Cerebellar nuclear complex (tissue), 1 donor: ENCODE data around the gene KLF7.
"Not testable (repeated sequence)": the region's sequence is repeated elsewhere in the genome, so short reads cannot be mapped to it uniquely, and the experiment has no call there.

ENCODE experiments used
- DNase-seq, 2 experiments: peaks; one replicate each; lab custom pipeline; 2025; lab: John Stamatoyannopoulos, UW

The KLF7 gene

DNA sequence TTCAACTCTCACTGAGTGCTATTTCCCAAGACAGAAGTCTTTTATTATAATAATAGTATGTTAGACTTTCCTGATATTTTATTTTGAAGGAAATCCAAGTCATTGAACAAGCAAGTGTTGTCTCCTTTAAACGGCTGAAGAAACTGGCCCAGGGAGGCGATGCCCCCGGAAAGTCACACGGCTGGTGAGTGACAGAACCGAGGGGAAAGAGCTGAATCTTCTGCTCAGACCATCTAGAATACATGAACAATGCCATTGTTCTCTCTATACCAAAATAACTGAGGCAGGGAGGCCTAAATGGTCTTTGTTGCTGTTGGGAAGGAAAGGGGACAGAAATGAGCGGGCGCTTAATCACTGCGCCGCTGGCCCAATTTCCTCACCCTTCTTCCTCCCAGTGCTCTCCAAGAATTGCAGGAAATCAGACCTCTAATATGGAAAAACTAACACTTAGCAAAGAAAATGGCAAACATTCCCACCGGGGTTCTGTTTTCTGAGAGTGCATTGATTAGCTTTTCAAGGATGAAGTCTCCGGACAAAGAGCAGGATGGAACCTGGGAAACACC lies 101.5 kb downstream of the KLF7 start:
- DNase-seq: no peak

DNA sequence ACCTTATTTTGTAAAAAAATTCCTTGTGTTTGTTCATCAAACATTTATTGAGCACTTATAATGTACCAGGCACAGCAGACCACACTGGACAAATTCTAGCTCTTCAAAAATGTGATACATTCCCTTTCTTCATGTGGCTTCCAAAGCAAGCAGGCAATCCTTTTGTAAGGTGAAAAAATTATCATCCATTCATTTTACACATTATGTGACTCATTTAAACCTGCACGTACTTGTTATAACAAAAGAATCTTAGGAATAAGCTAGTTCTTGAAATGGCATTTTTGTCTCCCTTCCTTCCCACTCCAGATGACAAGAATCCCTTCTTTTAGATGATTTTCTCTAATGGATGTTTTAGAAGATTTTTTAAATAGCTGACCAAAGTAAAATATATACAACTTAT lies 104.6 kb downstream of the KLF7 start:
- no peak for DNase-seq

DNA sequence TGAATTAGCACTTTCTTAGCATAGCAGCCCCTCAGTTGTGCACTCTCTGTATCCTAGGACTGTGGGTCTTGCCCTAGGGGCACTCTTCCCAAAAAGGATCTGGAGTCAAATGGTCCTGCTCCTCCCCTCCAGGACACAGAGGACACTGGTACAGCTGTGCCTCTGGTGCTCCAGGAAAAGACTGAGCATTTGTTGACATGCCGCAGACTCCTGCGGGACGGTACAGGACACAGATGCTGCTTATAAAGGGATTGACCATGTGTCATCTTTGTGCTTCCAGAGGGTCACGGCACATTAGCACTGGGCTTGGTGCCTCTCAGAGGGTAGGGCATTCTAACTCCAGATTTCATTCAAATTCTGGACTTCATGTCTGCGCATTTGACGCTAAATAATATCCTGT lies 110.5 kb downstream of the KLF7 start:
- DNase-seq: no peak

DNA sequence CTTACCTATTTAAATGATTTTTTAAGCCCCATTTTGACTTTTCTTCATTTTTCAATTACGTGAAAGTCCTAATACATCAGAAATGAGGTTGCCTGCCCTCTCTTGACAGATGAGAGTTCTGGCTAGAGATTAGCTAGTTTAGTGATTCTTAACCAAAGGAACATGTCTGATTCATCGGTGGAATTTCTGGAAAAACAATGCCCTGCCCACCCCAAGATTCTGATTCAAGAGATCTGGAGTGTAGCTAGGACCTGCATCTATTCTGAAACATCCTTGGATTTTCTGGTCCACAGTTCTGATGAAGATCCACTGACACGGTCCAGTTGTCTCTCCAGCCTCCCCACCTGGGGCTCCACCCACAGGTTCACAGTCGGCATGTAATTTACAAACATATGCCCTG lies 111.2 kb downstream of the KLF7 start:
- no peak for DNase-seq

DNA sequence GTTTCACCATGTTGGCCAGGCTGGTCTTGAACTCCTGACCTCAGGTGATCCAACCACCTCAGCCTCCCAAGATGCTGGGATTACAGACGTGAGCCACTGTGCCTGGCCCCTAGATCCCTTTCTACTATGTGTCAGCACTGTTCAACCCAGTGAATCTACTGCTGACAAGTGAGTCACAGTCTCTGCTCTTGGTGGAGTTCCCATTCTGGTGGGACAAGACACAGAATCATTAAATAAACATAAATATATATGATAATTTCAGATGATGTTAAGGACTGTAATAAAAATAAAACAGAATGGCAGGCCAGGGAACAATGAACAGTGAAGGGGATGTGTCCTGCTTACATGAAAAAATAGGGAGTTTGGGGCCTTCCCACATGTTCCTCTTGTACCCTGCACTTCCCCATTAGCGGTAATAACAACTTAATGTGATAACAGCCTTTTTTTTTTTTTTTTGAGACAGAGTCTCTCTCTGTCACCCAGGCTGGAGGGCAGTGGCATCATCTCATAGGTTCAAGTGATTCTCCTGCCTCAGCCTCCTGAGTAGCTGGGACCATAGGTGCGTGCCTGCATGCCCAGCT lies 114.3 kb downstream of the KLF7 start:
- DNase-seq: no peak

DNA sequence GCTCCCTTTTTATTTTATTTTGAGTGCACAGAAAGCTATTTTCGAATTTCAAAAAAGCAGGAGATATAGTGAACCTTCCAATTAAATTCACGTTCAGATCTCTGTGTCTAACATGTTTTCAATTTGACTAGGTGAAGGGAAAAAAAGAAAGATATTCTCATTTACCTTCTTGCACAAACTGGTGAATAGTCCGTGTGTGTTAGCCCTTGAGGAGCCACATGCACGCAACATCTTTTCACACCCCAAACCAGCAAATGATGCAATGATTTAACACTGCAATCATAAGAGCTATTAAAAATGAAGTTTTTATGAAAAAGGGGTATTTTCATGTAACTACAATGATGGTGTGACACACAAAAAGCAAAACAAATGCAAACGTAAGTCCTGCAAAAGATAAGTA lies 116.6 kb downstream of the KLF7 start:
- DNase-seq: no peak

DNA sequence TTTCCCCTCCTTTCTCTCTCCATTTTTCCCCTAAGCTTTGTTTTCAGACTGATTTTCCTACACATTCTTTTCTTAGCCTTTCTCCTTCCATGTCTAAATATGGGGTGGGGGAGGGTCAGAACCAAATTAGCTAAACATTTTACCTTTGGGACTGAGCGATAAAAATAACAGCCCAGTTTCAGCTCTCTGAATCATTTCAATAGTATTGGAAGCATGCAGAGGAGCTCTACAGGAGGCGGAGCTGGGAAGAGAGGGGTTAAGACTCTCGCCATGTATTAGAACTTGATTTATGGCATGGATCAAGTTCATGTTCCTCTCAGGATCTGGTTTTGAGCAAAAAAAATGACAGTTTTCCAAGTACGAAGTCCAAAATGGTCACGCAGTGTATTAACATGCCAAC lies 117.3 kb downstream of the KLF7 start:
- DNase-seq: no peak

DNA sequence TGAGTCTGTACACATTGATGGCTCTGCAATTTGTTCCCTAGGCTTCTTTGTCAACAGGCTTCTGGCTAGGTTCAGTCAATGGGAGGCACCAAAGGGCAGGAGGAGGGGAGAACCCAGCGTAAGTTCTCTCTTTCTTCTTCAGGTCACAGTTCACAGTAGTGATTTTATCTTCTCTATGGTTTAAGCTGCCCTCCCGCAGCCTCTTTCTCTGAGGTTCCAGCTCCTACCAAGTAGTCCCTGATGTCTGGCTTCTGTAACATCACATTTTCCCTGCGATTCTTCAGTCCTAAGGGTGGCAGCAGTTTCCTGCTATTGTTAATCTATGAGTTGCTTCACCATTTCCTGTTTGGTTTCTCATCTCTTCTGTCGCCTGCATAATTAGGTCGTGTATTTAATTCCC lies 119.0 kb downstream of the KLF7 start:
- DNase-seq: peak in 1 of 2 experiments; percentile 37

DNA sequence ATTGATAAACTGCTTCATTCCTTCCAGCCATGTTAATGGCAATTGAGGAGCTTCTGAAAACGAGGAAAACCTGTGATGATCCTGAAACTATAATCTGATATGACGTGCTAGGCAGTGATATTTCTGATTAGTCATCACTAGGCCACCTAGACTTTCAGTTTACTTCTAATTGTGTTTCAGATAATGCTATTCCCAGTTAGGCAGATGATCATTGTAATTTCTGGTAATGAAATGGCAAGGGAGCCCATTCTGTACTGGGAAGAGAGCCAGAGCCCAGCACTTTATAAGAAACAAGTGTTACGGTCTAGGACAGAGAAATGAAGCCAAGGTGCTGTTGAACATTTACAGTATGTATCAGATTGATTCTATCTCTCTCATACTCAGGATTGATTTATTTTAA lies 120.2 kb downstream of the KLF7 start:
- DNase-seq: no peak

DNA sequence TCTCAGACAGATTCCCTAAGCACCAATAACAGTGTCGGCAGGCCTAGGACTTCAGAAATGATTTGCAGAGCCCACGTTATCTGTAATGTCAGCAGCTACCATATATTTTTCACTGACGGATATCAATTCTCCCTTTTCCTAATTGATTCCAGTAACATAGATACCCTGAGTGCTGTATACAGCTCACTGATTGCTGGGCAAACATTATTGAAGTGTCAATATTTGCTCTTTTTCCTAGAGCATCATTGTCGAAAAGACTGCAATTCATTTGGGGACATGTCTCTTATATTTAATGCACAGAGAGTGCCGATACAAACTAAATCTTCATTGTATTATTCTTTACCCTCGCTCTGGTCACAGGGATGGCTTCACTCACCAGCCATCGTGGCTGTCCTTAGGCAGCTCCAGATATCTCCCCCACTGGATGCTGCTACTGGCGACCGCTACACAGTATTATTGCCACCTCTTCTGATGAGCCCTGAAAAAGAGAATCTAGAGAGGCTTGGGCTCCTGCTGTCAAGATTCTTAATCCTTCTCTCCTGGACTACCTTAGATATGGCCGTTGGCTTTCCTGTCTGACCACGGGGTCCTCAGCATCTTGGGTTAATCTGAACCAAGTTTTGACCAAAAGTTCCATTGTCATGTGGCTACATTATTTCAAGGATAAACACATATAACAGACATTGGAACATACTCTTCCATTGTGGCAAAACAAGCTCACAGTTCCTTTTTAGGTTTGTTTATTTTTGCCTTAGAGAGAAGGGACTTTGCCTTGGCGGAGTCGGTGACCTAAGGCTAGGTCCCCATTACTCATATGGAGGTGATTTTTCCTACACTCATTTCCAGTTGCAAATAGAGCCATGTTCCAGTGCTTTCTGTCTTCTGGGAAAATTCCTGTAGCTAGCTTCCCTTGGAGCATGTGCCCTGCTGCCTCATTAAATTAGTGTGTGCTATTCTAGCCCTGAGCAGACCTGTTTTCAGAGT lies 121.1 kb downstream of the KLF7 start:
- no peak for DNase-seq

DNA sequence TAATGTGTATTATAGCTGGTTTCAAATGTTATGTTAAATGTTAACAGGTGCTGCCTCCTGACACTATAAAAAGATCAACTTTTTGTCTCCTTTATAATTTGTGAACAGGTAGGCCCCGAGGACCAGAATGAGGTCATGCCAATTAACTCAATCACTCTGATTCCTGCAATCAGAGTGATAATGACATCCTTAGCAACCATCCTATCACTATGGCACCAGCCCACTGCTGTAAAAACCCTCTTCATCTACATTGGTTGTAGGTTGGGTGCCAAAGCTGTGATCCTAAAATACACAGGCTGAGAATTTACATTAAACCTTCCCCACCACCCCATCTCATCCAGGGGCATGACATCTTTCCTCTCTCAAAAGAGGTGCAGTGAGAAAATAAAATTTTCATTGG lies 122.9 kb downstream of the KLF7 start:
- no peak for DNase-seq

DNA sequence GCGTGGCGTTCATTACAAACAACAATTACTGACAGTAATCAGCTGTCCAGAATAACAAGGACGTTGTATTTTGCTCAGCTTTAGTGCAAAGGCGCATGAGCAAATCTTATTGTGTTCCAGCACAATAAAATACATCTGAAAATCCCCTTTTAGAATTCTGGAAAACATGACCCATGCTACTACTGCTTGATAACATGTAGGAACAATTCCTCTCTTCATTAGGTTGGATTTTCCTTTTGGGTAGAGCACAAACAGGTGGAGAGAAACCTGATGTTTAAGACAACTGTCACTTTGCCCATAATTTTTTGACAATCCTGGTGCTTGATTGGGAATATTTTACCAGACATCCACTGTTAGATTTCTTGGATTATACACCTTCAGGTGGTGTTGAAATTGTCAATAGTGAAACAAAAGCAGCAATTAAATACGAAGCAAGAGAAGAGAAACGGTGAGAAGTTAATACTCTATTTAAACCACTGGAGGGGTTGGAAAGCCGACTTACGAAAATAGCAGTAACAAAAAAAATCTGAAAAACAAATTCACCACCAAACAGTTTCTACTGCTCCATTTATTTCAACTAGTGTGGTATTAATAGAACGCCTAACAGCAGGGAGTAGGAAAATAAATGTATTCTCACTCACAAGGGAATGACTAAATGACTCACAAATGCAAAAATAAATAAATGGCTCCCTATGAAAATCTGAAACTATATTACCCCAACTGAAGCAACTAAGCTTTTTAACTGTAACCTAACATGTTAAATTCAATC lies 123.8 kb downstream of the KLF7 start:
- DNase-seq: no peak

DNA sequence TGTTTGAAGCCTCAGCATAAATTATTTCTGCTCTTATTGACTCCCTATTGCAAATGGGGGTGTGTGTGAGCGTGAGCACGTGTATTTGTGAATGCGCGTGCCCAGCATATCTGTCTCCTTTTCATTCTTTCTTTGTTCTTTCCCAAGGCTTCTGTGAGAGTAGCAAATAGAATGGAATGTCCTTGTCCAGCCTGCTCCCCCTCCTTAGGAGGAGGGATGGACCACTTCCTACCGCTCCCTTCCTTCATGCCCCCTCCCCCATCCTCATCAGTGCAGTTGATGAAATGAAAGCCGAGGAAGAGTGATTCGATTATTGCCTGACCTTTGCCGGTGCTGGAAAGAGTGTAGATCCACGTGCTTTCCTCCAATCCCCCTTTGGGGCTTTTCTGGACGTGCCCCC lies 124.5 kb downstream of the KLF7 start:
- DNase-seq: no peak

DNA sequence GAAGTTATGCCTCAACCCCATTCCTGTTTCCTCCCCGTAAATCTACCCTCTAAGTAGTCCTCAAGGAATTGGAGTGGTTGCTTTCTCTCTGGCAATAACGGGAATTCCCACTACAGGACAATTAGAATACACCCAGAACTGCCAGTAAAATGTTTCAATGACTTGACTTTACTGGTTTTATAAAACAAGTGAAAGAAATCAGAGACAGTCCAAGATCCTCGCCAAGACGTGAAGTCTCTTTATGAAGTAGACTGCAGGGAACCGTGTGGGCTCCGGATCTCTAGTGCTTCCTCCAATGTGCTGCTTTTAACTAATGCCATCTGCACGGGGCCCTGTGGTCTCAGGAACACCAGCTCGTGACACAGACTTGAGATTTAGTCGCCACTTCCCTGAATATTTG lies 125.1 kb downstream of the KLF7 start:
- no peak for DNase-seq

DNA sequence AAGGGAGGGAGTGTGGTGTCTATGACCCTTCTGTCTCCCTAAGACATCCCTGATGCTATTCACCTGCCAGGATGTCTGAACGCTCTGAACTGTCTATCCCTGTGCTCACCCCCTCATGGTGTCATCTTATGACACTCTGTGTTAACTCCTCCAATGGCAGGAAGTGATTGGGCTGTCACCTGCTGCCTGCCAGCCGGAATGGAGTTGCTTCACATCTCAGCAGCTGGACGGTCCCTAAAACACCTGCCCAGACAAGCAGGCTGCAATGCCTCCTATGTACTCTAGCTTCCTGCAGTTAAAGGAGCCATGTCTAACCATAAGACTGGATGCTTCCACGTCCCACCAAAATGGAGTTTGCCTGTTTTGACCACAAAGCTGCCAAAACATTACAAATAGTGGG lies 126.5 kb downstream of the KLF7 start:
- DNase-seq: no peak

DNA sequence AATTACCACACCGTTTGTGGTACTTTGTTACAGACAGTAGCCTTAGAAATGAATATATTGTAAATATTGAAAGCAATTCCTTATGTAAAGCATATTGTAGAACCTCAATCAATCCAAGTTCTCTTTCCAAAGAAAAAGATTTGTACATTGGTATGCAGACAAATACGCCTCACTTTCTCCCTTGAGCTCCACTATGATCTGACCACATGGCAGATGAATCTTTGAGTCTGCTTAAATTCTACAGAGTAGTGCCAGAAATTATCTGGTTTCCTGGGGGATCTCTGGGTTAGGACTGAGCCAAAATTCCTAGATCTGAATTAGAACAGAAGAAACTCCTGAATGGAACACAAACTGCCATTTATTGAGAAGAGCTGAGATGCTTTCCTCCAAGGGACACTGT lies 127.4 kb downstream of the KLF7 start:
- DNase-seq: no peak

DNA sequence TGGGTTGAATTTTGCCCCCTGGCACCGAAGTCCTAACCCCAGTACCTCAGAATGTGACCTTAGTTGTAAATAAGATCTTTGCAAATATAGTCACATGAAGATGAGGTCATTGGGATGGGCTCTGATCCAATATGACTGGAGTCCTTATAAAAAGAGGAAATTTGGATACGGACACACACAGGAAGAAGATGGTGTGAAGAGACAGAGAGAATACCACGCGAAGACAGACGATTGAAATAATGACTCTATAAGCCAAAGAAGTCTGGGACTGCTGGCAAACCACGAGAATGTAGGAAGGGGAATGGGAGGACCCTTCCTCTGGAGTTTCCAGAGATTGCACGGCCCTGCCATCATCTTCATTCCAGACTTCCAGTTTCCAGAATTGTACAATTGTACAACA lies 127.9 kb downstream of the KLF7 start:
- no peak for DNase-seq

DNA sequence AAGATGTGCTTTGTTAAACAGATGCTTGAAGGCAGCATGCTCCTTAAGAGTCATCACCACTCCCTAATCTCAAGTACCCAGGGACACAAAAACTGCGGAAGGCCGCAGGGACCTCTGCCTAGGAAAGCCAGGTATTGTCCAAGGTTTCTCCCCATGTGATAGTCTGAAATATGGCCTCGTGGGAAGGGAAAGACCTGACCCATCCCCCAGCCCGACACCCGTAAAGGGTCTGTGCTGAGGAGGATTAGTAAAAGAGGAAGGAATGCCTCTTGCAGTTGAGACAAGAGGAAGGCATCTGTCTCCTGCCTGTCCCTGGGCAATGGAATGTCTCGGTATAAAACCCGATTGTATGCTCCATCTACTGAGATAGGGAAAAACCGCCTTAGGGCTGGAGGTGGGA lies 128.7 kb downstream of the KLF7 start:
- DNase-seq: not testable (repeated sequence)

DNA sequence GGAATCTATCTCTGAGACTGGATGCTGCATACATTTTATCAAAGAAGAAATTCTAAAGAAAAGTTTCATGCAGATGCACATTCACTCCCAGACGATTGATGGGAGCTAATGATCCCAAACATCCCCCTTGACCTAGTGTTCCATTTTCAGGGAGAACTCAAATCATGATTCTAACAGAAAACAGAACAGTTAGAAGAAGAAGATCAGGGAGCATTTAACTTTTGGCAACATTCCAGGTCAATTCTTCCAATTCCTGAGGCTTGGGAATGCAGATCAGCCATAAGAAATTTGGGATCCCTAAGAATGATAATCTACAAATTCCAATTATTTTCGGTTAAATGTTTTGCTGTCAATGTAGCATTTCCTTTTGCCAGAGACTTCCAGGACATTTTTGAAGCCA lies 129.9 kb downstream of the KLF7 start:
- DNase-seq: no peak

DNA sequence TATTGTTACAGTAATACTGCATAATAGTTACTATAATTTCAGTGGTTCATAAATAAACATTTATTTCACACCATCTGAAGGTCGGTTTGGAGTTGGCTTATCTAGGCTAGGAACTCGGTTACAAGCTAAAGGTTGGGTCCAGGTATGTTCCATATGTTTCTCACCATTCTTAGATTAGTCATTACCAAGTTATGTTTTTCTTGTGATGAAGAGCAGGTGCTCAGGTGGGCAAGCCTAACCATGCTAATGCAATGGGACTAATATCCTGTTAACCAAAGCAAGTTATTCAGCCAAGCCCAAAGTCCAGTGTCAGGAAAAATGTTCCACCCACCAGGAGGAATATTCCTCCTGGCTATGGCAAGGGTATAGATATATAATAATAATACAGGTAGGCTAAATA lies 133.3 kb downstream of the KLF7 start:
- DNase-seq: no peak
